DOHH2 (cell line): Measurements from ENCODE around the gene SLC25A1.

Source experiments
- H3F3A ChIP-seq: fragments of 200-600 bp; sonication (generic), shearing (Covaris generic); 2 replicates; pipeline ENCODE4 v1.6.0; 2016; ENCODE audit warnings: antibody characterized with exemption, mild to moderate bottlenecking; ENCODE audit not compliant: control insufficient read depth, insufficient read depth
- H3K27ac ChIP-seq: fragments of 200-600 bp; sonication (generic); 2 replicates; pipeline ENCODE4 v1.5.1; 2014; ENCODE audit warnings: low read depth, mild to moderate bottlenecking, low read length, moderate library complexity
- H3K27me3 ChIP-seq: fragments of 200-600 bp; sonication (generic); 2 replicates; pipeline ENCODE4 v1.6.1; 2014; ENCODE audit warnings: mild to moderate bottlenecking, low read length, mixed read lengths; ENCODE audit not compliant: control insufficient read depth
- H3K36me3 ChIP-seq: fragments of 200-600 bp; sonication (generic); 2 replicates; pipeline ENCODE4 v1.6.1; 2014; ENCODE audit warnings: mild to moderate bottlenecking, low read length, moderate library complexity, mixed read lengths; ENCODE audit not compliant: control insufficient read depth
- H3K4me1 ChIP-seq: fragments of 200-600 bp; sonication (generic); 2 replicates; pipeline ENCODE4 v1.6.1; 2014; ENCODE audit warnings: mild to moderate bottlenecking, low read length, mixed read lengths; ENCODE audit not compliant: control insufficient read depth
- H3K4me2 ChIP-seq: fragments of 200-600 bp; sonication (generic); 2 replicates; pipeline ENCODE4 v1.6.0; 2014; ENCODE audit warnings: mild to moderate bottlenecking, low read length, moderate library complexity
- H3K4me3 ChIP-seq: fragments of 200-600 bp; sonication (generic); 2 replicates; pipeline ENCODE4 v1.5.1; 2014; ENCODE audit warnings: mild to moderate bottlenecking, low read length, mixed read lengths
- H3K79me2 ChIP-seq: fragments of 200-600 bp; sonication (generic); 2 replicates; pipeline ENCODE4 v1.6.1; 2014; ENCODE audit warnings: mild to moderate bottlenecking, low read length, mixed read lengths; ENCODE audit not compliant: control insufficient read depth
- H3K9me2 ChIP-seq: fragments of 200-600 bp; sonication (generic); replicated peaks from 2 replicates; pipeline ENCODE4 v1.6.1; 2014; ENCODE audit warnings: mild to moderate bottlenecking, low read length, mixed read lengths; ENCODE audit not compliant: control insufficient read depth
- H3K9me3 ChIP-seq: fragments of 200-600 bp; sonication (generic); 2 replicates; pipeline ENCODE4 v1.6.1; 2014; ENCODE audit warnings: antibody characterized with exemption, low read length, mixed read lengths; ENCODE audit not compliant: control insufficient read depth, insufficient read depth
- H4K20me1 ChIP-seq: fragments of 200-600 bp; sonication (generic); 2 replicates; pipeline ENCODE4 v1.6.0; 2014; ENCODE audit warnings: low read depth, mild to moderate bottlenecking, antibody characterized with exemption, low read length, moderate library complexity; ENCODE audit not compliant: control insufficient read depth, insufficient read depth
- CTCF ChIP-seq: fragments of 200-600 bp; sonication (generic); IDR thresholded peaks from one replicate; pipeline ENCODE4 v1.5.1; 2014; ENCODE audit warnings: antibody characterized with exemption, mild to moderate bottlenecking, low read depth, low read length; ENCODE audit not compliant: poor library complexity, severe bottlenecking
- EZH2phosphoT487 ChIP-seq: fragments of 200-600 bp; sonication (generic); IDR thresholded peaks from 2 replicates; pipeline ENCODE4 v1.6.1; 2017; ENCODE audit warnings: borderline replicate concordance, mild to moderate bottlenecking, antibody characterized with exemption, low read length, moderate library complexity, mixed read lengths

Gene SLC25A1

DNA sequence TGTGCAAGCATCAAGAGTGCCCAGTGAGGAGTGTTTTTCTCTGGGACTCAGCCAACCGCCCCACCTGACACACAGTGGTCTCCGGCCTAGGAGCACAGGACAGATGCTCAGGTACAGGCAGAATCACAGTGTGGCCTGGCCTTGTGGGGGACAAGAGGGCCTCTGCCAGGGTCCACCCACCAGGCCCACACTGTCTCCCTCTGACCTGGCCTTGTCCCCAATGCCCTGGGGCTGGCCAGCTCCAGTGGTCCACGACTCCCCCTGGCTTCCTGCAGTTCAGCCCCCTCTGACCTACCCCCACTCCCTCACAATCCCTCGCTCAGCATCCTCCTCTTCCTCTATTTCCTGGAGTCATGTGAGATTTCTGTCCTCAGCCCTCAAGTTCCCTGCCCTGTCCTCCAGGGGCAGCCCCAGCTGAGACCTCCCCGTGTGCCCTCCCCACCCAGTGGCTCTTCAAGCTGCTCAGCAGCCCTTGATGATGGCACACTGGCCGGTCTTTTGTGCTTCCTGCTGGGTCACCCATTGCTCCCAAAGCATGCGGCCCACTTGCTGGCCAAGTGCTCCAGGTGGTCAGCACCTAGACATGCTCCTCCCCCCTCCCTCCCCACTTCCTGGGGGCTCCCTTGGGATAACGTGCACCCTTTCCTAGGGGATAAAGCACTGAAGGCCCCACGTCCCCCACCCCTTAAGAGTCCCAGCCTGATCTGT lies 45.7 kb downstream of the SLC25A1 start:
- no peaks in the 10 kb centered on the region for H3K9me2 ChIP-seq
- no peaks in the 10 kb centered on the region for H3F3A ChIP-seq
- no peak overlapping the region for H3K4me2 ChIP-seq
- H3K9me3 ChIP-seq, result no peaks in the 10 kb centered on the region
- no peaks in the 10 kb centered on the region for H3K27me3 ChIP-seq
- H3K4me1 ChIP-seq, result no peaks in the 10 kb centered on the region
- no peak overlapping the region for H3K27ac ChIP-seq
- no peak for TF ChIP-seq EZH2phosphoT487
- TF ChIP-seq CTCF, result no peak
- no peak overlapping the region for H3K4me3 ChIP-seq
- no peaks in the 10 kb centered on the region for H4K20me1 ChIP-seq
- no peaks in the 10 kb centered on the region for H3K79me2 ChIP-seq
- peaks cover 35% of the 10 kb centered on the region for H3K36me3 ChIP-seq

DNA sequence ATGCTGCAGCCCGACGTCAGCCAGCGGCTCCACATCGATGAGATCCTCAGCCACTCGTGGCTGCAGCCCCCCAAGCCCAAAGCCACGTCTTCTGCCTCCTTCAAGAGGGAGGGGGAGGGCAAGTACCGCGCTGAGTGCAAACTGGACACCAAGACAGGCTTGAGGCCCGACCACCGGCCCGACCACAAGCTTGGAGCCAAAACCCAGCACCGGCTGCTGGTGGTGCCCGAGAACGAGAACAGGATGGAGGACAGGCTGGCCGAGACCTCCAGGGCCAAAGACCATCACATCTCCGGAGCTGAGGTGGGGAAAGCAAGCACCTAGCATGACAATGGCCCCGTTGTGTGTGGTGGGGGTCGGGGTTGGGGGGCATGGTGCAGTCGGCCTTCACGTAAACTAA lies 46.4 kb downstream of the SLC25A1 start:
- no peaks in the 10 kb centered on the region for H3K79me2 ChIP-seq
- no peaks in the 10 kb centered on the region for H3K4me1 ChIP-seq
- H3K4me2 ChIP-seq, result no peak overlapping the region
- H3F3A ChIP-seq, result no peaks in the 10 kb centered on the region
- H3K9me3 ChIP-seq, result no peaks in the 10 kb centered on the region
- no peaks in the 10 kb centered on the region for H4K20me1 ChIP-seq
- TF ChIP-seq EZH2phosphoT487 (no peak), CTCF (no peak)
- no peak overlapping the region for H3K27ac ChIP-seq
- no peaks in the 10 kb centered on the region for H3K27me3 ChIP-seq
- H3K4me3 ChIP-seq, result no peak overlapping the region
- peaks cover 32% of the 10 kb centered on the region for H3K36me3 ChIP-seq
- no peaks in the 10 kb centered on the region for H3K9me2 ChIP-seq

DNA sequence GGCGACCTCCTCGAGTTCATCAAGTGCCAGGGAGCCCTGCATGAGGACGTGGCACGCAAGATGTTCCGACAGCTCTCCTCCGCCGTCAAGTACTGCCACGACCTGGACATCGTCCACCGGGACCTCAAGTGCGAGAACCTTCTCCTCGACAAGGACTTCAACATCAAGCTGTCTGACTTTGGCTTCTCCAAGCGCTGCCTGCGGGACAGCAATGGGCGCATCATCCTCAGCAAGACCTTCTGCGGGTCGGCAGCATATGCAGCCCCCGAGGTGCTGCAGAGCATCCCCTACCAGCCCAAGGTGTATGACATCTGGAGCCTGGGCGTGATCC lies 46.9 kb downstream of the SLC25A1 start:
- Histone ChIP-seq H3K36me3 (peaks cover 29% of the 10 kb centered on the region), H3K79me2 (no peaks in the 10 kb centered on the region), H3K4me3 (no peak overlapping the region), H3K9me2 (no peaks in the 10 kb centered on the region), H3K9me3 (no peaks in the 10 kb centered on the region), H3K27me3 (no peaks in the 10 kb centered on the region), H3K4me1 (no peaks in the 10 kb centered on the region), H4K20me1 (no peaks in the 10 kb centered on the region), H3K27ac (no peak overlapping the region), H3K4me2 (no peak overlapping the region), H3F3A (no peaks in the 10 kb centered on the region)
- TF ChIP-seq EZH2phosphoT487, result no peak
- no peak for TF ChIP-seq CTCF
